ENCODE measurements around the gene SERHL2.
"Not testable (repeated sequence)": the region's sequence is repeated elsewhere in the genome, so short reads cannot be mapped to it uniquely, and the experiment has no call there.

SERHL2 gene, protein sequence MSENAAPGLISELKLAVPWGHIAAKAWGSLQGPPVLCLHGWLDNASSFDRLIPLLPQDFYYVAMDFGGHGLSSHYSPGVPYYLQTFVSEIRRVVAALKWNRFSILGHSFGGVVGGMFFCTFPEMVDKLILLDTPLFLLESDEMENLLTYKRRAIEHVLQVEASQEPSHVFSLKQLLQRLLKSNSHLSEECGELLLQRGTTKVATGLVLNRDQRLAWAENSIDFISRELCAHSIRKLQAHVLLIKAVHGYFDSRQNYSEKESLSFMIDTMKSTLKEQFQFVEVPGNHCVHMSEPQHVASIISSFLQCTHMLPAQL
- long read RNA-seq, partial matches to known transcripts = 0 of 5 reads
- long read RNA-seq, other reads (novel, unspliced or antisense) = 5 of 5 reads

DNA sequence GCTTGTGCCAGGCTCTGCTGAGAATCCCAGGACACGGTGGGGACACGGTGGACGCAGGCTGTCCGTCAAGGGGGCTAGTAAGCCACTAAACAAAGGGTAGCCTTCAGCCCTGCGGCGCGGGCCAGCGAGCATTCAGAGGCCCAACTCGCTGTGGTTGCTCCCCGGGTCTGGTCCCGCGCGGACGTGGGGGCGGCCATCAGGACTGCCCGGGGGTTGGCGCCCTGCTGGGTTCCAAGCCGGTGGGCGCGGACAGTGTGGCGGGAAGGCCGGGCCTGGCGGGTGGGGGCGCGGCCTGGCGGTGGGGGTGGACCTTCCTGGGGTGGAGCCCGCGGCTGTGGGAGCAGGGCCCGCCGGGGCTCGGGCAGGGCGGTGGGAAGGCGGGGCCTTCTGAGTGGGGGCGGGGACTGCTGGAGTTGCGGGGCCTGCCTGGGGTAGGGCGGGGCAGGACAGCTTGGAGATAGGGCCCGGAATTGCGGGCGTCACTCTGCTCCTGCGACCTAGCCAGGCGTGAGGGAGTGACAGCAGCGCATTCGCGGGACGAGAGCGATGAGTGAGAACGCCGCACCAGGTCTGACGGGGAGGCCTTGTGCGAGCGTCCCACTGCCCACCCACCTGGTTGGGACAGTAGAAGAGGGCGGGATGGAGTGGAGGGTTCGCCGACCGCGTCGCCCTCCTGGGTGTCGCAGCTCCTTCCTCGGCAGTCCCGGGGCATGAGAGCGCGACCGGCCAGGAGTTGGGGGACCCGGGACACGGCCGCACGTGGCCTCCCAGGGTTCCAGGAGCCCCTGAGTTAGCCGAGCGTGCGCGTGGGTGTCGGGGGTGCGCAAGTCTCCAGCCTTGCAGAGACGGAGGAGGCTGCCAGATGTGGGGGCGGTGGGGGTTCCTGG, at the start of gene SERHL2:
Gene SERHL2 (plus strand): TSS at position 482 of the 887 bp plus-strand sequence. CDS start 65 bp downstream, at position 547.
- no peaks in the 10 kb centered on the region for H3K27me3 ChIP-seq (ENCODE audit: insufficient read depth, poor library complexity, severe bottlenecking)
- no peak within 1 kb of the TSS for H3K27ac ChIP-seq (replicated peaks)
- TF ChIP-seq GABPA (IDR thresholded peaks at IDR 0.05; ENCODE audit: low read depth) (no peak), SPI1 (IDR thresholded peaks at IDR 0.05; ENCODE audit: borderline replicate concordance, low read depth) (no peak), POLR2AphosphoS5 (IDR thresholded peaks at IDR 0.05; ENCODE audit: low read depth) (0 out of 2 replicates have a peak, but pooled peaks have one; percentile 23)
- TF ChIP-seq, protein P1, sequence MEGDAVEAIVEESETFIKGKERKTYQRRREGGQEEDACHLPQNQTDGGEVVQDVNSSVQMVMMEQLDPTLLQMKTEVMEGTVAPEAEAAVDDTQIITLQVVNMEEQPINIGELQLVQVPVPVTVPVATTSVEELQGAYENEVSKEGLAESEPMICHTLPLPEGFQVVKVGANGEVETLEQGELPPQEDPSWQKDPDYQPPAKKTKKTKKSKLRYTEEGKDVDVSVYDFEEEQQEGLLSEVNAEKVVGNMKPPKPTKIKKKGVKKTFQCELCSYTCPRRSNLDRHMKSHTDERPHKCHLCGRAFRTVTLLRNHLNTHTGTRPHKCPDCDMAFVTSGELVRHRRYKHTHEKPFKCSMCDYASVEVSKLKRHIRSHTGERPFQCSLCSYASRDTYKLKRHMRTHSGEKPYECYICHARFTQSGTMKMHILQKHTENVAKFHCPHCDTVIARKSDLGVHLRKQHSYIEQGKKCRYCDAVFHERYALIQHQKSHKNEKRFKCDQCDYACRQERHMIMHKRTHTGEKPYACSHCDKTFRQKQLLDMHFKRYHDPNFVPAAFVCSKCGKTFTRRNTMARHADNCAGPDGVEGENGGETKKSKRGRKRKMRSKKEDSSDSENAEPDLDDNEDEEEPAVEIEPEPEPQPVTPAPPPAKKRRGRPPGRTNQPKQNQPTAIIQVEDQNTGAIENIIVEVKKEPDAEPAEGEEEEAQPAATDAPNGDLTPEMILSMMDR (IDR thresholded peaks at IDR 0.05; ENCODE audit: insufficient read depth, low read length) = no peak
- TF ChIP-seq, protein P2, sequence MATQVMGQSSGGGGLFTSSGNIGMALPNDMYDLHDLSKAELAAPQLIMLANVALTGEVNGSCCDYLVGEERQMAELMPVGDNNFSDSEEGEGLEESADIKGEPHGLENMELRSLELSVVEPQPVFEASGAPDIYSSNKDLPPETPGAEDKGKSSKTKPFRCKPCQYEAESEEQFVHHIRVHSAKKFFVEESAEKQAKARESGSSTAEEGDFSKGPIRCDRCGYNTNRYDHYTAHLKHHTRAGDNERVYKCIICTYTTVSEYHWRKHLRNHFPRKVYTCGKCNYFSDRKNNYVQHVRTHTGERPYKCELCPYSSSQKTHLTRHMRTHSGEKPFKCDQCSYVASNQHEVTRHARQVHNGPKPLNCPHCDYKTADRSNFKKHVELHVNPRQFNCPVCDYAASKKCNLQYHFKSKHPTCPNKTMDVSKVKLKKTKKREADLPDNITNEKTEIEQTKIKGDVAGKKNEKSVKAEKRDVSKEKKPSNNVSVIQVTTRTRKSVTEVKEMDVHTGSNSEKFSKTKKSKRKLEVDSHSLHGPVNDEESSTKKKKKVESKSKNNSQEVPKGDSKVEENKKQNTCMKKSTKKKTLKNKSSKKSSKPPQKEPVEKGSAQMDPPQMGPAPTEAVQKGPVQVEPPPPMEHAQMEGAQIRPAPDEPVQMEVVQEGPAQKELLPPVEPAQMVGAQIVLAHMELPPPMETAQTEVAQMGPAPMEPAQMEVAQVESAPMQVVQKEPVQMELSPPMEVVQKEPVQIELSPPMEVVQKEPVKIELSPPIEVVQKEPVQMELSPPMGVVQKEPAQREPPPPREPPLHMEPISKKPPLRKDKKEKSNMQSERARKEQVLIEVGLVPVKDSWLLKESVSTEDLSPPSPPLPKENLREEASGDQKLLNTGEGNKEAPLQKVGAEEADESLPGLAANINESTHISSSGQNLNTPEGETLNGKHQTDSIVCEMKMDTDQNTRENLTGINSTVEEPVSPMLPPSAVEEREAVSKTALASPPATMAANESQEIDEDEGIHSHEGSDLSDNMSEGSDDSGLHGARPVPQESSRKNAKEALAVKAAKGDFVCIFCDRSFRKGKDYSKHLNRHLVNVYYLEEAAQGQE (IDR thresholded peaks at IDR 0.05; ENCODE audit: insufficient replicate concordance, low read depth) = no peak
- DNase-seq (ENCODE audit: low read depth in 1 of 2, low spot score in 1 of 2) = peak; percentile 66 to 76
- H3K4me3 ChIP-seq (replicated peaks; ENCODE audit: insufficient read depth, low read length) = peak within 1 kb of the TSS; percentile 40

DNA sequence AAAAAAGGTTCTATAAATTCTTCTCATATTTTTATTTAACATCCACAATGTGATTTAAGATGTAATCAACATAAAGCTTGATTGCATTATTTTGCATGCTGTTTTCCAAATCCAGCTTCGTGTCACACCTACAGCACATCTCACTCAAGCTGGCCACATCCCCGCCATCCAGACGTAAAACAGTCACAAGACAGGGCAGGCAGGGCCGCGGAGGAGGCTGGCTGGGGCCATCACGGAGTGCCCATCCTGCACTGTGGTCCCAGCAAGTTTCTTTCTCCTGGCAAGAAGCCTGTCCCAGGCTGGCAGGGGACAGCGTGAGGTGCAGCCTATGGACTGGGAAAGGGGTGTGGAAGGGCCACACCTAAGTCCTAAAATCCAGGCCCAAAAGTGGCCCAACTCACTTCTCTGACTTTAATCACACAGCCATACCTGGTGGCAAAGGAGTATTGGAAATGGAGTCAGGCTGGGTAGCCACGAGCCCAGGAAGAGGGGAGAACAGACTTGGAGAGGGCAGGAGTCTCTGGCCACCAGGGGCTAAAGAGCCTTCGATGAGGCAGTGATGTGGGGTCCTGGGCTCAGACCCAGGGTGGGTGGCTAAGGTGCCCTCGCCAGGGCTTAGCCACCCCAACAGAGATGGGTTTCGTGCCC, 45.3 kb upstream of the SERHL2 start:
- not testable (repeated sequence) for H3K4me3 ChIP-seq (replicated peaks; ENCODE audit: insufficient read depth, low read length); DNase-seq (ENCODE audit: low read depth in 1 of 2, low spot score in 1 of 2); H3K27ac ChIP-seq (replicated peaks); H3K27me3 ChIP-seq (ENCODE audit: insufficient read depth, poor library complexity, severe bottlenecking)
- TF ChIP-seq POLR2AphosphoS5 (IDR thresholded peaks at IDR 0.05; ENCODE audit: low read depth) = peak; percentile 63

DNA sequence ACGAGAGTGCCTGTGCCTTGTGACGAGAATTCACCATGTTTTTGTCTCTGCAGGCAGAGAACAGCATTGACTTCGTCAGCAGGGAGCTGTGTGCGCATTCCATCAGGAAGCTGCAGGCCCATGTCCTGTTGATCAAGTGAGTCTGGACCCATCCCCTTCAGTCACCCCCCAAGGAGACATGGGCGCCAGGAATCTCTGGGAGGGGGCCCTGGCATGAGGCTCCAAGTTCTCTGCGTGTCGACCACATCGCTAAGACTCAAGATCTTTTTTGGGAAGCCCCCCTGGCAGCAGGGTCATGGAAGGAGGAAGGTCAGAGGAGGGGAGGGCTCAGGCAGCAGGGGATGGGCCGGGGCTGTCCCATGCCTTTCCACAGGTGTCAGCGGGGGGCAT, 44.8 kb upstream of the SERHL2 start:
- TF ChIP-seq POLR2AphosphoS5 (IDR thresholded peaks at IDR 0.05; ENCODE audit: low read depth) = peak; percentile 1; the same call in 1 of the 2 replicates

DNA sequence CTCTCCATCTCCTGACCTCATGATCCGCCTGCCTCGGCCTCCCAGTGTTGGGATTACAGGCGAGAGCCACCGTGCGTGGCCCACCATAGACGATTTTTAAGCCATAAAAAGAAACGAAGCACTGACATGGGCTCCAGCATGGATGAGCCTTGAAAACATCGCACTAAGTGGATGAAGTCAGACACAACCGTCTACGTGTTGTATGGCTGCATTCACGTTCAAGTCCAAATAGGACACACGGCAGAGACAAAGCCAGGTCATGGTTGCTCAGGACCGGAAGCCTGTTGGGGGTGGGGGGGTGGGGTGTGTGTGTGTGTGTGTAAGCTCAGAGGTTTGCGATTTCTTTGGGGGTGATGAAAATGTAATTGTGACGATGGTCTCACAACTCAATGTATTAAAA, 44.2 kb upstream of the SERHL2 start:
- TF ChIP-seq POLR2AphosphoS5 (IDR thresholded peaks at IDR 0.05; ENCODE audit: low read depth) (no peak), SPI1 (IDR thresholded peaks at IDR 0.05; ENCODE audit: borderline replicate concordance, low read depth) (no peak), GABPA (IDR thresholded peaks at IDR 0.05; ENCODE audit: low read depth) (no peak)
- TF ChIP-seq, protein P2 (IDR thresholded peaks at IDR 0.05; ENCODE audit: insufficient replicate concordance, low read depth) = no peak
- TF ChIP-seq, protein P1 (IDR thresholded peaks at IDR 0.05; ENCODE audit: insufficient read depth, low read length) = no peak
- no peak overlapping the region for H3K4me3 ChIP-seq (replicated peaks; ENCODE audit: insufficient read depth, low read length)

More for the DNA sequence above, 44.8 kb upstream of the SERHL2 start:
- H3K4me3 ChIP-seq (replicated peaks; ENCODE audit: insufficient read depth, low read length); H3K27ac ChIP-seq (replicated peaks); DNase-seq (ENCODE audit: low read depth in 1 of 2, low spot score in 1 of 2); H3K27me3 ChIP-seq (ENCODE audit: insufficient read depth, poor library complexity, severe bottlenecking): not testable (repeated sequence)

More for the DNA sequence above, 44.2 kb upstream of the SERHL2 start:
- Histone ChIP-seq H3K27me3 (ENCODE audit: insufficient read depth, poor library complexity, severe bottlenecking) (no peaks in the 10 kb centered on the region), H3K27ac (replicated peaks) (no peak overlapping the region)
- no peak for DNase-seq (ENCODE audit: low read depth in 1 of 2, low spot score in 1 of 2)
